GOT3 (cell line): ENCODE measurements around the gene NEU1.
"Not testable (repeated sequence)": the region's sequence is repeated elsewhere in the genome, so short reads cannot be mapped to it uniquely, and the experiment has no call there.

Experiments
- DNase-seq: peaks from one replicate; lab custom pipeline; 2025; ENCODE audit warnings: mixed read lengths; lab: John Stamatoyannopoulos, UW

The NEU1 gene

DNA sequence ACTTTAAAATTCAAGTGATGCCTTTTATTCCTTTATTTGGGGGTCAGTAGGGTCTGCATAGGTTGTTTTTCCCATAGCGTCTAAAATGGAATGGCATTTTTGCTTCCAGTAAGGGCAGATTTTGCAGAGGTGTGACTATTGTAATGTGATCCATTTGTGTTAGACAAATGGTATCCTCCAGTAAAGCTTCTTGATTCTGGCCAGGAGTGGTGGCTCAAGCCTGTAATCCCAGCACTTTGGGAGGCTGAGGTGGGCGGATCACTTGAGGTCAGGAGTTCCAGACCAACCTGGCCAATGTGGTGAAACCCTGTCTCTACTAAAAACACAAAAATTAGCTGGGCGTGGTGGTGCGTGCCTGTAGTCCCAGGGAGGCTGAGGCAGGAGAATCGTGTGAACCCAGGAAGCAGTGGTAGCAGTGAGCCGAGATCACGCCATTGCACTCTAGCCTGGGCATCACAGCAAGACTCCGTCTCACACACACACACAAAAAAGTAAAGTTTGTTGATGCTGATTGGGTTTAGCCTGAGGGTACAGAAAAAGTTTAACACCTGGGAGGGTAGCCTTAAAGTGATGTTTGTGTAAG lies 44.6 kb downstream of the NEU1 start:
- not testable (repeated sequence) for DNase-seq

DNA sequence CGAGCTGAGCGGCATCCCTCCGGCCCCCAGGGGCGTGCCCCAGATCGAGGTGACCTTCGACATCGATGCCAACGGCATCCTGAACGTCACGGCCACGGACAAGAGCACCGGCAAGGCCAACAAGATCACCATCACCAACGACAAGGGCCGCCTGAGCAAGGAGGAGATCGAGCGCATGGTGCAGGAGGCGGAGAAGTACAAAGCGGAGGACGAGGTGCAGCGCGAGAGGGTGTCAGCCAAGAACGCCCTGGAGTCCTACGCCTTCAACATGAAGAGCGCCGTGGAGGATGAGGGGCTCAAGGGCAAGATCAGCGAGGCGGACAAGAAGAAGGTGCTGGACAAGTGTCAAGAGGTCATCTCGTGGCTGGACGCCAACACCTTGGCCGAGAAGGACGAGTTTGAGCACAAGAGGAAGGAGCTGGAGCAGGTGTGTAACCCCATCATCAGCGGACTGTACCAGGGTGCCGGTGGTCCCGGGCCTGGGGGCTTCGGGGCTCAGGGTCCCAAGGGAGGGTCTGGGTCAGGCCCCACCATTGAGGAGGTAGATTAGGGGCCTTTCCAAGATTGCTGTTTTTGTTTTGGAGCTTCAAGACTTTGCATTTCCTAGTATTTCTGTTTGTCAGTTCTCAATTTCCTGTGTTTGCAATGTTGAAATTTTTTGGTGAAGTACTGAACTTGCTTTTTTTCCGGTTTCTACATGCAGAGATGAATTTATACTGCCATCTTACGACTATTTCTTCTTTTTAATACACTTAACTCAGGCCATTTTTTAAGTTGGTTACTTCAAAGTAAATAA lies 45.3 kb downstream of the NEU1 start:
- not testable (repeated sequence) for DNase-seq

DNA sequence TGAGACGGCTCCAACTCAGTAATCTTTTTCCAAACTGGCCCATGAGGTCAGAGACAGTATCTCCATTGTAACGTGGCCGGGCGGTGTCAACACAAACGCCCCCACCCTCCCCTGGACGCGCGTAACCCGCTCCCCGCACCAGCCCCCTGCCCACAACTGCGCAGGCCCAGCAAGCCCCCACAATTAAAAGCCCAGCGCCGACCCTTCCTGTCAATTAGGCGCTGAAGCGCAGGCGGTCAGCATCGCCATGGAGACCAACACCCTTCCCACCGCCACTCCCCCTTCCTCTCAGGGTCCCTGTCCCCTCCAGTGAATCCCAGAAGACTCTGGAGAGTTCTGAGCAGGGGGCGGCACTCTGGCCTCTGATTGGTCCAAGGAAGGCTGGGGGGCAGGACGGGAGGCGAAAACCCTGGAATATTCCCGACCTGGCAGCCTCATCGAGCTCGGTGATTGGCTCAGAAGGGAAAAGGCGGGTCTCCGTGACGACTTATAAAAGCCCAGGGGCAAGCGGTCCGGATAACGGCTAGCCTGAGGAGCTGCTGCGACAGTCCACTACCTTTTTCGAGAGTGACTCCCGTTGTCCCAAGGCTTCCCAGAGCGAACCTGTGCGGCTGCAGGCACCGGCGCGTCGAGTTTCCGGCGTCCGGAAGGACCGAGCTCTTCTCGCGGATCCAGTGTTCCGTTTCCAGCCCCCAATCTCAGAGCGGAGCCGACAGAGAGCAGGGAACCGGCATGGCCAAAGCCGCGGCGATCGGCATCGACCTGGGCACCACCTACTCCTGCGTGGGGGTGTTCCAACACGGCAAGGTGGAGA lies 47.4 kb downstream of the NEU1 start, which contains the start of the genes HSPA1A and HSPA1L:
Gene HSPA1A, plus strand, starts transcription at position 519 of the 814 bp plus-strand sequence. Its CDS starts 214 bp downstream, at position 733.
Gene HSPA1L, minus strand, starts transcription at position 259 of the 814 bp plus-strand sequence. CDS start 3,311 bp downstream, outside the sequence.
- DNase-seq = peak; percentile 52

DNA sequence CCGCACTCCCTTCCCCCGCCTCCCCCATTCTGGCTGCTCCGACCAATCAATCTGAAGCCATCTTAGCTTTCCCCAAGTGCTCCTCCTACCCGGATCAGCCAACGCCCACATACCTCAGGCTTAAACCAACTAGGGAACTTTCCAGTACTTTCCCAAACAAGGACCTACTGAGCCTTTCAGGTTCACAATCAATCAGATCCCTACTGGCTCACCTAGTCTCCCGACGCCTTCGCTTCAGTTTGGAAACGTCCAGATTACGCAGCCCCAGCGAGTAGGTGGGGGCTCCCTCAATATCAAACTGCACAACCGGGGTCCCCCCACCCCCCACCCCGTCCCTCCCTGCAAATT lies 48.0 kb downstream of the NEU1 start:
- peak; percentile 20 for DNase-seq

DNA sequence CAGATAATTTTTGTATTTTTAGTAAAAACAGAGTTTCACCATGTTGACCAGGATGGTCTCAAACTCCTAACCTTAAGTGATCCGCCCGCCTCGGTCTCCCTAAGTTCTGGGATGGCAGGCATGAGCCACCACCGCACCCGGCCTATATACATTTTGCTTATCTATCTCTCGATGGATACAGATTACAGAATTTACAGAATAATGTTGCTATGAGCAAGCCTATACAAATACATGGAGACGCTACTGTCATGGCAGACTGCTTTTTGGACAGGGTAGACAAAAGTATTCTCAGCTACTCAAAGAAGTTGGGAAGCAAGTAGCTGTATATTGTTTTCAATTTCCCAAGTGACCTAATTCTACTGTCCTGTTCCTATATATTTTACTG lies 49.2 kb downstream of the NEU1 start:
- DNase-seq = no peak

DNA sequence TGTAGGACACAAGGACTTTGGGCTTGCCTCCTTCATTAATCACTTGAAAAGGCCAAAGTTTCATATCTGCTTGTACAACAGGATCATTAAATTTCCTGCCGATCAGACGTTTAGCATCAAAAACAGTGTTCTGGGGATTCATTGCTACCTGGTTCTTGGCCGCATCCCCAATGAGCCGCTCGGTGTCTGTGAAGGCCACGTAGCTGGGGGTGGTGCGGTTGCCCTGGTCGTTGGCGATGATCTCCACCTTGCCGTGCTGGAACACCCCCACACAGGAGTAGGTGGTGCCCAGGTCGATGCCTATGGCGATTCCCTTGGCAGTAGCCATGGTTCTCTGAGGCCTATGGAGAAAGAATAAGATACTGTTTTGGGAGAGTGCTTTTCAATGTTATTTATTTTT lies 51.0 kb downstream of the NEU1 start:
- no peak for DNase-seq

DNA sequence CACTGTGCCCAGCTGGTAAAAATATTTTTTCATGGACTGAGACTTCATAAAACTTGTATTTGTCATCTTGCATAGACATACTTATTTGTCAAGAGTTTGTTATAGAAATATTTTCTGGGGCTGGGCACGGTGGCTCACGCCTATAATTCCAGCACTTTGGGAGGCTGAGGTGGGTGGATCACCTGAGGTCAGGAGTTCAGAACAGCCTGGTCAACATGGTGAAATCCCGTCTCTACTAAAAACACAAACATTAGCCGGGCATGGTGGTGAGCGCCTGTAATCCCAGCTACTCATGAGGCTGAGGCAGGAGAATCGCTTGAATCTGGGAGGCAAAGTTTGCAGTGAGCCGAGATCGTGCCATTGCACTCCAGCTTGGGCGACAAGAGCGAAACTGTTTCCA lies 54.0 kb downstream of the NEU1 start:
- DNase-seq = not testable (repeated sequence)
